ENCODE measurements around the gene CELF4. TPM values are rescaled to one million over a fixed set of nuclear protein-coding genes. Genes with fewer than 3 reads are reported as not detected.

Gene CELF4
- total RNA-seq, 1 donor from 2014 or later = 0.44 TPM

DNA sequence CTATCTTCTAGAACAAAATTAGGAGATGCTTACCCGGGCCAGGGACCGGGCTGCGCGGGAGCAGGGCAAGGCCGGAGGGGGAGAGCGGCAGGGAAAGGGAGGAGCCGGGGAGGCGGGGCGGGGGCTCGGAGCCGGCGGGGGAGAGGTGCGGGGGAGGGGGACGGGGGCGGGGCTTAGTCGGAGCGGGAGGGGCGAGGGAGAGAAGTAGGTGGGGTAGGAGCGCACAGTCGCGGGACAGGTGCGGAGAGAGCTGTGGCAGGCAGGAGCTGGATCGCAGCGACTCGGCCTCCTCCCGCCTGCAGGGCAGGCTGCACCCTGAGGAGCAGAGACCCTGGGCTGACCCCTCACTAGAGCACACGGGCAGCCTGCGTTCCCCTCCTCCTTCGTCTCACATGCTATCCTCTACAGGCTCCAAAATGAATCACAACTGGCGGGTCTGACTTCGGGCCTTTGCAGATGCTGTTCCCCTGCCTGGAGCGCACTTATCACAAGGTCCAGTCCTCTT lies 290.3 kb downstream of the CELF4 start:
- DNase-seq (ENCODE audit: low spot score) = no peak
- H3K27me3 Mint-ChIP-seq (ENCODE audit: unreplicated experiment) = peaks cover 8% of the 10 kb centered on the region
- TF ChIP-seq, protein P1, sequence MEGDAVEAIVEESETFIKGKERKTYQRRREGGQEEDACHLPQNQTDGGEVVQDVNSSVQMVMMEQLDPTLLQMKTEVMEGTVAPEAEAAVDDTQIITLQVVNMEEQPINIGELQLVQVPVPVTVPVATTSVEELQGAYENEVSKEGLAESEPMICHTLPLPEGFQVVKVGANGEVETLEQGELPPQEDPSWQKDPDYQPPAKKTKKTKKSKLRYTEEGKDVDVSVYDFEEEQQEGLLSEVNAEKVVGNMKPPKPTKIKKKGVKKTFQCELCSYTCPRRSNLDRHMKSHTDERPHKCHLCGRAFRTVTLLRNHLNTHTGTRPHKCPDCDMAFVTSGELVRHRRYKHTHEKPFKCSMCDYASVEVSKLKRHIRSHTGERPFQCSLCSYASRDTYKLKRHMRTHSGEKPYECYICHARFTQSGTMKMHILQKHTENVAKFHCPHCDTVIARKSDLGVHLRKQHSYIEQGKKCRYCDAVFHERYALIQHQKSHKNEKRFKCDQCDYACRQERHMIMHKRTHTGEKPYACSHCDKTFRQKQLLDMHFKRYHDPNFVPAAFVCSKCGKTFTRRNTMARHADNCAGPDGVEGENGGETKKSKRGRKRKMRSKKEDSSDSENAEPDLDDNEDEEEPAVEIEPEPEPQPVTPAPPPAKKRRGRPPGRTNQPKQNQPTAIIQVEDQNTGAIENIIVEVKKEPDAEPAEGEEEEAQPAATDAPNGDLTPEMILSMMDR (IDR thresholded peaks at IDR 0.05; ENCODE audit: unreplicated experiment) = no peak
- H3K9me3 Mint-ChIP-seq (ENCODE audit: unreplicated experiment) = no peaks in the 10 kb centered on the region
- no peak overlapping the region for H3K27ac Mint-ChIP-seq (ENCODE audit: unreplicated experiment)
- H3K4me3 Mint-ChIP-seq (ENCODE audit: unreplicated experiment) = no peak overlapping the region
- peaks cover 10% of the 10 kb centered on the region for H3K4me1 Mint-ChIP-seq (ENCODE audit: unreplicated experiment)
- H3K36me3 Mint-ChIP-seq (ENCODE audit: low read depth, unreplicated experiment) = no peaks in the 10 kb centered on the region

DNA sequence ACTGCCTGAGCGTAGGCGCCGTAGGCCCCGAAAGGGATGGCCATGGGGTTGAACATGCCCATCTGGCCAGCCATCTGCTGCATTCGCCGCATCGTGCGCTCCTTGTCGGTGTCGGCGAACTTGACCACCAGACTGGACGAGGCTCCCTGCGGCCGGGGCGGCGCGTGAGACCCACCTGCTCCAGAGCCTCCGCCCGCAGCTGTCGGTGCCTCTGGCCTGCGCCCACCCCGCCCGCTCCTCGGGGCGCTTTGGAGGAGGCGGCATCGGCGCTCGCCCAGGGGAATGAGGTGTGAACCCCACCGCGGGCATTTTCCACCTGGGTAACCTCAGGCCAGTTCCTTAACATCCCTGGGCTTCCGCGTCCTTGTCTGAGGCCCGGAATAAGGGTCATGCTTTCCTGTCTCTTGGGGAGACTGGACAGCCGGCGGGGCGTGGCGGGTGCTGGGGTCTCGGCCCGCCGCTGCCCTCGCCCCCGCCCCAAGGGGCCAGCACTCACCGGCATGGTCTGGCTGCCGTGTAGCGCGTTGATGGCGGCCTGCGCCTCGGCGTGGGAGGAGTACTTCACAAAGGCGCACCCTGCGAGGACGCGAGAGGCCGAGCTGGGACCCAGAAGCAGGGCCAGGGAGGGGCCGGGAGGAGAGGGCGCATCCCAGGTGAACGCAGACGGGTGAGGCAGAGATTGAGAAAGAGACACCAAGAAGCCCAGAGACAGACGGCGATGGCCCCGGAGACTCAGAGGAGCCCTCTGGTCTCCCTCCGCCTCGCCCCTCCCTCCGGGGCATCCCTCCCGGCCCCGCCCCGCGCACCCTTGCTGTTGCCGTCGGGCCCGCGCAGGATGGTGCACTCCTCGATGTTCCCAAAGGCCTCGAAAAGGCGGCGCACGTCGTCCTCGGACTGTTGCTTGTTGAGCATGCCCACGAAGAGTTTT lies 291.0 kb downstream of the CELF4 start:
- no peak overlapping the region for H3K4me3 Mint-ChIP-seq (ENCODE audit: unreplicated experiment)
- H3K36me3 Mint-ChIP-seq (ENCODE audit: low read depth, unreplicated experiment) = no peaks in the 10 kb centered on the region
- H3K4me1 Mint-ChIP-seq (ENCODE audit: unreplicated experiment) = peaks cover 10% of the 10 kb centered on the region
- no peak overlapping the region for H3K27ac Mint-ChIP-seq (ENCODE audit: unreplicated experiment)
- no peaks in the 10 kb centered on the region for H3K9me3 Mint-ChIP-seq (ENCODE audit: unreplicated experiment)
- no peak for DNase-seq (ENCODE audit: low spot score)
- TF ChIP-seq, protein P1 (IDR thresholded peaks at IDR 0.05; ENCODE audit: unreplicated experiment) = no peak
- H3K27me3 Mint-ChIP-seq (ENCODE audit: unreplicated experiment) = peaks cover 10% of the 10 kb centered on the region

DNA sequence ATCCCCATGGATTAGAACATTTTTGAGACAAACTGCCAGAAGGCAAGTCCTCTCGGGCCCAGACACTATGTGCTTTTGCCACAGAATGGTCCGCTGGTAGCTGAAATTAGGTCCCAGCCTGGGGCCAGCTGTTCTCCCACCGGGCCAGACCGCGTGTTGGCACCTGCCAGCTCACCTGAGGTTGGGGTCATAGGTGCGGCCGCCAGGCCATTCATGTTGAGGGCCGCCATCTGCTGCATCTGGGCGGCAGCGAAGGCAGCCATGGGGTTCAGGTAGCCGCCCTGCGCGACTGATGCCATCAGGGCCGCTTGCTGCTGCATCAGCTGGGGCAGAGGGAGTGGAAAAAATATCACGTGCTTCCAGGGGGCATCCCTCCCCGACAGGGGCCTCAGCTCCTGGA lies 292.8 kb downstream of the CELF4 start:
- Mint-ChIP-seq H3K9me3 (ENCODE audit: unreplicated experiment) (no peaks in the 10 kb centered on the region), H3K4me3 (ENCODE audit: unreplicated experiment) (no peak overlapping the region), H3K27me3 (ENCODE audit: unreplicated experiment) (peaks cover 14% of the 10 kb centered on the region), H3K36me3 (ENCODE audit: low read depth, unreplicated experiment) (no peaks in the 10 kb centered on the region), H3K27ac (ENCODE audit: unreplicated experiment) (no peak overlapping the region), H3K4me1 (ENCODE audit: unreplicated experiment) (peaks cover 6% of the 10 kb centered on the region)
- TF ChIP-seq, protein P1 (IDR thresholded peaks at IDR 0.05; ENCODE audit: unreplicated experiment) = no peak
- DNase-seq (ENCODE audit: low spot score) = no peak

DNA sequence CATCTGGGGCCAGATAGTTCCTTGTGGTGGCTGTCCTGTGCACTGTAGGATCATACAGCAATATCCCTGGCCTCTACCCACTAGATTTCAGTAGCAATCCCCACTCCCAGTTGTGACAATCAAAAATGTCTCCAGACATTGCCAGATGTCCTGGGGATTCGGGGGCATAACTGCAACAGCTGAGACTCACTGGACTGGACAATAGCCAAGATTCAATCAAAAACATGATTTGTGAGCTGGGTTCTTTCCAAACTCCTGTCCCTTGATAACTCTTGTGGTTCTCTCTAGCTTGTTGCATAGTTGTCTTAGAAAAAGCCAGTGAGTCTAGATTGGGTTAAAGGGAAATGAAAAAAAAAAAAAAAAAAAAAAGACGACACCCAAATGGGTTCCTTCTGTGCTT lies 293.4 kb downstream of the CELF4 start:
- Mint-ChIP-seq H3K27me3 (ENCODE audit: unreplicated experiment) (peaks cover 17% of the 10 kb centered on the region), H3K9me3 (ENCODE audit: unreplicated experiment) (no peaks in the 10 kb centered on the region), H3K4me1 (ENCODE audit: unreplicated experiment) (peaks cover under 1% of the 10 kb centered on the region), H3K27ac (ENCODE audit: unreplicated experiment) (no peak overlapping the region), H3K36me3 (ENCODE audit: low read depth, unreplicated experiment) (no peaks in the 10 kb centered on the region), H3K4me3 (ENCODE audit: unreplicated experiment) (no peak overlapping the region)
- no peak for DNase-seq (ENCODE audit: low spot score)
- TF ChIP-seq, protein P1 (IDR thresholded peaks at IDR 0.05; ENCODE audit: unreplicated experiment) = no peak

DNA sequence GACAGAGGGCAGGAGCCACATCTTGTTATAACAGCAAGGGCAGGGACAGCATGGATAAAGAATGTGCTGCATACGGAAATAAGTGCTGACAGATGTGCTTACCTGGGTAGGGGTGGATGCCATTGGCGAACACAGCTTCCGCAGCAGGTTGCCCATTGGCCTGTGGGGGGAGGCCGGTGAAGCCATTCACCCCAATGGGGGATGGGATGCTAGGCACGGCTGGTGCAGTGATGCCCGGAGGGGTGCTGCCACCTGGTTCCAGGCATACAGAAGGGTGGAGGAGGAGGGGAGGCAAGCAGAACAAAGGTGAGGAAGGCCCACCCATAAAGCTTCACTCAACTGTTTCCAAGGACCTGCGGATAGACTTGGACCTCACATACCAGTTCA lies 294.9 kb downstream of the CELF4 start:
- Mint-ChIP-seq H3K27me3 (ENCODE audit: unreplicated experiment) (peaks cover 13% of the 10 kb centered on the region), H3K4me3 (ENCODE audit: unreplicated experiment) (no peak overlapping the region), H3K9me3 (ENCODE audit: unreplicated experiment) (no peaks in the 10 kb centered on the region), H3K4me1 (ENCODE audit: unreplicated experiment) (no peaks in the 10 kb centered on the region), H3K36me3 (ENCODE audit: low read depth, unreplicated experiment) (no peaks in the 10 kb centered on the region), H3K27ac (ENCODE audit: unreplicated experiment) (no peak overlapping the region)
- no peak for DNase-seq (ENCODE audit: low spot score)
- TF ChIP-seq, protein P1 (IDR thresholded peaks at IDR 0.05; ENCODE audit: unreplicated experiment) = no peak

All from endothelial cell (in vitro differentiated cells).